NCI-H2081 (cell line): ENCODE results near the gene TBX4.
"Not testable (repeated sequence)": the region's sequence is repeated elsewhere in the genome, so short reads cannot be mapped to it uniquely, and the experiment has no call there.

ENCODE experiments used
- DNase-seq, 2 experiments: peaks; one replicate each; lab custom pipeline; 2025; lab: John Stamatoyannopoulos, UW

TBX4 gene

DNA sequence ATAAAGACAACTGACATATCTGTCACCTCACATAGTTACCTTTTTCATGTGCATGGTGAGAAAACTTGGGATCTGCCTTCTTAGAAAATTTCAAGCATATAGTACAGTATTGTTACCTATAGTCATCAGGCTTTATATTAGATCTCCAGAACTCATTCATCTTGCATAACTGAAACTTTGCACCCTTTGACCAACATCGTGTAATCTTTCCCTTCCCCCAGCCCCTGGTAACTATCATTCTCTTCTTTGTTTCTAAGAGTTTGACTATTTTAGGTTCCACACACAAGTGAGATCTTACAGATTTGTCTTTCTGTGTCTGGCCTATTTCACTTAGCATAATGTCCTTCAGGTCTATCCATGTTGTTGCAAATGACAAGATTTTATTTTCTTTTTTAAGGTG is 22.9 kb upstream of the TBX4 start:
- no peak for DNase-seq

DNA sequence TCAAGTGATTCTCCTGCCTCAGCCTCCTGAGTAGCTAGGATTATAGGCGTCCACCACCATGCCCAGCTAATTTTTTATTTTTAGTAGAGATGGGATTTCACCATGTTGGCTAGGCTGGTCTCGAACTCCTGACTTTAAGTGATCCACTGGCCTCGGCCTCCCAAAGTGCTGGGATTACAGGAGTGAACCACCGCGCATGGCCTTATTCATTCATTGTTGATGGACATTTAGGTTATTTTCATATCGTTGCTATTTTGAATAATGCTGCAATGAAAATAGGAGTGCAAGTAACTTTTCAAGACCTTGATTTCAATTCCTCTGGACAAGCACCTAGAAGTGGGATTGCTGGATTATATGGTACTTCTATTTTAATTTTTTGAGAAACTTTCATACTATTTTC is 22.4 kb upstream of the TBX4 start:
- DNase-seq, result not testable (repeated sequence)

DNA sequence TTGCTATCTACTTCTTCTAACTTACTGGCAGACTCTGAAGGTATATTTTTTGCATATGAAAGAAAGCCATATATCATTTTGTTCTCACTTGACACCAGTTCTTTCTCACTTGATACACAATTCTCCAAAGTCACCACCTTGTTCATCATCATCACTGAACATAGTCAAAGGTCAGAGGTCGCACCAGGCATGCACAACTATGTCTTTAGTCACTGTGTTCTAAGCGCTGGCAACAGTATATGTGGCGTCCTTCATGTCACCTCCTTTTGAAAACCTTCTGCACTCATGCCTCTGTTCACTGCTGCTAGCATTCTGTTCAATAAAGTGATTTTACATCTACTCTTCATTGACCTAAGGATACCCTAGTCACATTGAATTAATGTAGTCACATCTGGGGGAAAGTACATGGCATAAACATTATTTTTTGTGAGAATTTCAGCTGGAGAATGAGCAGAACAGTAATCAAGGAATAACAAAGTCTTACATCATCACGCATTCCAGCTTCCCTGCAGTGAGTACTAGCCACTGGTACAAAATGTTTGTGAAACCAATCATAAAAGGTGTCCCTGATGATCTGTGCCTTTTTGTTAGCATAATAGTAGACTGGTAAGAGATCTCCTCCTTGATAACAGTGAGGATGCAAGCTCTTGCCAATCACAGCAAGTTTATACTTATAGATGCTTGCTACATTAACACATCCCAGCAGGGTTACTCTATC is 20.5 kb upstream of the TBX4 start:
- DNase-seq, result no peak

DNA sequence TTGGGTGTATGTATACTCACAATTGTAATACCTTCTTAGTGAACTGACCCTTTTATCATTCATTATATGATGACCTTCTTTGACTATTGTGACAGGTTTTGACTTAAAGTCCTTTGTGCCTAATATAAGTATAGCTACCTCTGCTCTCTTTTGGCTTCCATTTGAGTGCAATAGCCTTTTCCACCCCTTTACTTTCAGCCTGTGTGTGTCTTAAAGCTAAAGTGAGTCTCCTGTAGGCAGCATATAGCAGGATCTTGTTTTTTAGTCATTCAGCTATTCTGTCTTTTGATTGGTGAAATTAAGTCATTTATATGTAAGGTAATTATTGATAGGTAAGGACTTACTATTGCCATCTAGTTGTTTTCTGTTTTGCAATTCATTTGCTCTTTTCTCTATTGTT is 15.9 kb upstream of the TBX4 start:
- DNase-seq, result no peak

DNA sequence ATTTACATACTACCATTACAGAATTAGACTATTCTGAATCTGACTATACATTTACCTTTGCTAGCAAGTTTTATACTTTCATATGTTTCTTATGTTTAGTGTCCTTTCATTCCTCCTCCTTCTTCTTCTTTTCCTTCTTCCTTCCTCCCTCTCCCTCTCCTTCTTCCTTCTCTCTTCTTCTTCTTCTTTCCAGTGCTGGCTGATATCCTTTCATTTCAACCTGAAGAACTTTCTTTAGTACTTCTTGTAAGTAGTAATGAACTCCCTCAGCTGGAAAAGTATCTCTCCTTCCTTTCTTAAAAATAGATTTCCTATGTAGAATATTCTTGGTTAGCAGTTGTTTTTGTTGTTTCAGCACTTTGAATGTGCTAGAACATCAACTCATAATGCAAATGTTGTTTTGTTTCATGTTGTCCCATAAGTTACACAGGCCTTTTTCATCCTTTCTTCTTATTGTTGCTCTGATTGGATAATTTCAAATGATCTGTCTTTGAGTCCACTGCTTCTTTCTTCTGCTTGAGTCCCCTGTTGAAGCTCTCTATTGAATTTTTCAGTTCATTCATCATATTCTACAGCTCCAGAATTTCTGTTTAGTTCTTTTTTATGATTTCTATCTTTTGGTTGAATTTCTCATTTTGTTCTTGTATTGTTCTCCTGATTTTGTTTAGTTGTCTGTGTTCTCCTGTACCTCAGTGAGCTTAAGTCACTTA is 15.1 kb upstream of the TBX4 start:
- no peak for DNase-seq

DNA sequence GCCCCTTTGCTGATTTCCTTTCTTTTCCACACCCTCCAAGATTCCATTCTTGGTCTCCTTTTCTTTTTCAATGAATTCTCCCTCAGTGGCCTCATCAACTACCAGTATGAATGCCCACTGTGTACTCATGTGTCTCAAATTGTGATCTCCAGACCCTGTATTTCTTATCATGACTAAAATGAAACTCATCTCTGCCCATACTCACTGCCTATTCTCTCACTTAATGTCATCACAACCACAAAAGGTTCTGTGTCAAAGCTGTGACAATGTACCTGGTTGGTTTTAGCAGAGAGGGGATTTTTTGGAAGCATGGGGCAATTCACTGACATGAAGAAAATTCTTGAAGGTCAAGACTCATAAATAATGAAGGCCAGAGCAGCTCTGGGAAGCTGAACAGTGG is 11.5 kb upstream of the TBX4 start:
- DNase-seq, result no peak

DNA sequence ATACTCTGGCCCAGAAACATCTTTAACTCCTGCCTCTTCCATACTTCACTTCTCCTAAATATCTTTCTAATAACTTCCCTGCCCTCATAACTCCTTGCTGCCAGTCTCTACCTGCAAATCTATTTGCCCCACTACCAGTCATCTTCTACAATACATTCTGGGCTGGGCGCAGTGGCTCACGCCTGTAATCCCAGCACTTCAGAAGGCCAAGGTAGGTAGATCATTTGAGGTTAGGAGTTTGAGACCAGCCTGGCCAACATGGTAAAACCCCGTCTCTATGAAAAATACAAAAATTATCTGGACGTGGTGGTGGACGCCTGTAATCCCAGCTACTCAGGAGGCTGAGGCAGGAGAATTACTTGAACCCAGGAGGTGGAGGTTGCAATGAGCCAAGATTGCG is 10.7 kb upstream of the TBX4 start:
- not testable (repeated sequence) for DNase-seq

DNA sequence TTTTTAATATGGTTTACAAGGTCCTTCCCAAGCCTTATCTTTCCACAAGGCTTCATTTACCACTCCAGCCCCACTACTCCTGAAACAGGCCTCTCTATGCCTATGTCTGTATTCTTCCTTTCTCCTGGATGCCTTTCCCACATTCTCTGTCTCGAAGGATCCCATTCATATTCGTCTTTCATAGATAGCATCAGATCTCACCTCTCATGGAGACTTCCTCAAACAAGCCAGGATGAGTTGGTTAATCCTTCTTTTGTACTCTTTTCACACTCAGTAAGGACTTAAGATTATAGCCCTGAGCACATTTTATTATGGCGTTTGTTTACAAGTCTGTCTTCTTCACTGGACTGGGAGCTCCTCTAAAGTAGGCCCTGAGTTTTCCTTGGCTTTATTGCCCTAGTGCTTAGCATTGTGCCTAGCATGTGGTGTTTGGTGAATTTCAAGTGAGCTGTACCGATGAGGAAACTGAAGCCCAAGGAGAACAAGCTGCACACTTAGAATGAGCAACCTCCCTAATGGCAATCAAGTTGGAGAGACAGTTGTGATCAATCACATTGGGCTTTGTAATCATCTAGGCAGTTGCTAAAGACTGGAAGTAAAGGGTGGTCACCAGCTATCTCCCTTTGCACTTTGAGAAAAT is 10.0 kb upstream of the TBX4 start:
- DNase-seq, result no peak

DNA sequence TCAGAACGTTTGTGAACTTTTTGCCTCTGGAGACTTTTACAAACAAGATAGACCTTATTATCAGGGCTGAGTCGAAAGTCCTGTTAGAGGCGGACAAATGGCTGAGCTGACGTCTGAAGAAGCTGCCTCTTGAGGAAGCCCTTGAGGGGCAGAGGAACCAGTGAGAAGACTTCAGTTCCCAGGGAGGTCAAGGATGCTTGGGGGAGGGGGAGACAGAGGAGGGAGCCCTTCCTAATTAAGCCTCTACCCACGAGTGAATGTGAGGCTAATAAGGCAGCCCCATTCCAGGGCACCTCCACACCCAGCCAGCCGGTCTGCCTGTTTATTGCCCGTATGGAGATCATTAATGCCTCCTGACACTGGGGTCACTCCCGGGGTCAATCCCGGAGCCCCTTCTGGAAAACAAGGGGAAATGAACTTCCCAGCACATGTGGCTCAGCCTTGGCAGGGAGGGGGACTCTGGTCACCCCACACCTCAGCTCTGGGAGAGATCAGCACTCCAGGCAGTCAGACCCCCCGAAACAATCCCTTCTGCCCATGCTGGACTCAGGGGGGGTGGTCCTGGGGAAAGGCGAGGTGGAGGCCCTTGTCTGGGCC is 9.2 kb upstream of the TBX4 start:
- no peak for DNase-seq

DNA sequence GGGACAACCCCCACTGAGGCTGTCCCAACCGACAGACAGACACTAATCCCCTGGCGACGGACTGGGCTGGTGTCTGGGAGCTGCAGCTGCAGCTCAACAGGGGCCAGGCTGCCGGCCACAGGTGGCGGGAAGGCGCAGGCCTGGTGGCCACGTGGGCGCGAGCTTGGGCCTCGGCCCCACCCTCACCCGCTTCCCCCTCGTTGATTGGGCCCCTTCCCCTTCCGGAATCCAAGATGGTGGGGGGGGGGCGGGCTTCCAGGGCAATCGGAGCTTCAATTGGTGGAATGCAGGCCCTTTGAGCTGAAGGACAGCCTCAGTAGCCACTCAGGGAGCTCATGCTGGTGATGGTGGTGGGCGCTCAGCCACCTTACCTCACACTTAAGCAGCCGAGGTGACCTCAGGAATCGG is 8.7 kb upstream of the TBX4 start:
- no peak for DNase-seq

DNA sequence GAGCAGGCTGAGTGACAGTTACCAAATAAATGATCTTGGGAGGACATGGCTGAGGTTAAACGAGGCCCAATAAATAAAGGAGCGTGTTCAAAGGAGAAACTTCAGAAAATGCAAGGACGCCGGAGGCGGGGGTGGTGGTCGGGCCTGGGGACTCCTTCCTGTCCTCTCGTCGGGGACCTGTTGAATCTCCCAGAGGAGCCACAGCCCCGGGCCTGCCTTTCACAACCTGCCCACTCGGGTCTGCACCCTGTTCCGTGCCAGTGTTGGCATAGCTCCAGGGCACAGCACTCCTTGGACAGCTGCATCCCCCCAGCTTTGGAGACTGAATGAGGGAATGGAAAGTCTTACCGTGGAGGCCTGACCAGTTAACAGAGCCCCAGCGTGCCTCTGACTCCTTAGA is 8.1 kb upstream of the TBX4 start:
- no peak for DNase-seq

DNA sequence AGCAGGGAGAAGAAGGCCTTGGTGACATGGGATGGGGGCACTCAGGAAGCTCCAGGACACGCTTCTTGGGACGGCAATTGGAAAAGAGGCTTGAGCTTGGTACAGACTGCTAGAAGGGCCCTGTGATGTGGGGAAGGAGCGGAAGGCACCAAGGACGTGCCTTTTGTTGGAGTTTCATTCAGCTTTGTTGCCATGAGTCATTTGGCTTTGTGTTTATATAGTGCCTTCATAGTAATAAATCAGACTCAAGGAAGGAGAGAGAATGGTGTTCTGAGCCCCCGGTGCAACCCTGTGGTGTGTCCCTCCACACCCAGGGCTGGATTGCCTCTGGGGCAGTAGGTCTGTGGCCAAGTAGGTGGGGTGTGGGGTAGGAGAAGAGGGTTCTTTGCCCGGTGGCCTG is 7.4 kb upstream of the TBX4 start:
- DNase-seq, result no peak

DNA sequence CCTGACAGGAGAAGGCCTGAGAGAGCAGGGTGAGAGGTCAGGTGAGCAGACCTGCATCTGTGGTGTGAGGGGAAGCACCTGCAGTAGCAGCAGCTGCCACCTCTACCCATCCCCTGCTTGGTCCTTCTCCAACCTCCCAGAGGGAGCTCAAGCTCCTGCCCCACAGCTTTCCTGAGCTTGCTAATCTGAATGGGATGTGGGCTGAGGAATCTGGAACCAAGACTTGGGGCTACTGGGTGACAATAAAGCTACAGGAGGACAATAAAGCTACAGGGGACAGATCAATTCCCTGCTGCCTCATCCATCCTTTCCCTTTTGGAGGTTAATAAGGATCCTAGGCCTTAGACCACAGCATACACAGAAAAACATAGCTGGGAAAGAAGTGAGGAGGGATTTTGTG is 4.9 kb upstream of the TBX4 start:
- no peak for DNase-seq

DNA sequence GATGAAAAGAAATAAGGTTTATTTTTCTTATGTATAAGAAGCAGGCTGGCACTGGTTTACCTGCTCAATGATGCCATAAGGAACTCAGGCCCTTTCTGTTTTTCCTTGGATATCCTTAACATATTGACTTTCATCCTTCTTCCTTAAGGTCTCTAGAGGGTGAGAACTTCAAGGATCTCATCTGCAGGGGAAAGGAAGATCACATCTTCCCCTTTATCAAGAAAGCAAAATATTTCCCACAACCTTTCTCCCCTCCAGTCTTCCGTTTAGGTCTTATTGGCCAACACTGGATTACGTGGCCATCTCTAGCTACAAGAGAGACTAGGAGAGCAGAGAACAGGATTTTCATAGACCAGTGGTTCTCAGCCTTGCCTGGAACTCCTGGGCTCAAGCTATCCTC is 4.2 kb upstream of the TBX4 start:
- no peak for DNase-seq

DNA sequence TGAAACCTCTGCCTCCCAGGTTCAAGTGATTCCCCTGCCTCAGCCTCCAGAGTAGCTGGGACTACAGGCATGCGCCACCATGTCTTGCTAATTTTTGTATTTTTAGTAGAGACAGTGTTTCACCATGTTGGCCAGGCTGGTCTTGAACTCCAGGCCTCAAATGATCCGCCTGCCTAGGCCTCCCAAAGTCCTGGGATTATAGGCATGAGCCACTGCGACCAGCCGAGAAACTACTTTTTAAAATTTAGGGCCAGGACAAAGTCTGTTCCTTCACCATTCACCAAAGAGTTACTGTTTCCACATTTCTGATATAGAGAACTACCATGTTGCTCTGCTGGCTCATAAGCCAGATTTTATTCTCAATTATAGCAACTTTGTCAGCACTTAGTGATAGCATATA is 3.1 kb upstream of the TBX4 start:
- not testable (repeated sequence) for DNase-seq

DNA sequence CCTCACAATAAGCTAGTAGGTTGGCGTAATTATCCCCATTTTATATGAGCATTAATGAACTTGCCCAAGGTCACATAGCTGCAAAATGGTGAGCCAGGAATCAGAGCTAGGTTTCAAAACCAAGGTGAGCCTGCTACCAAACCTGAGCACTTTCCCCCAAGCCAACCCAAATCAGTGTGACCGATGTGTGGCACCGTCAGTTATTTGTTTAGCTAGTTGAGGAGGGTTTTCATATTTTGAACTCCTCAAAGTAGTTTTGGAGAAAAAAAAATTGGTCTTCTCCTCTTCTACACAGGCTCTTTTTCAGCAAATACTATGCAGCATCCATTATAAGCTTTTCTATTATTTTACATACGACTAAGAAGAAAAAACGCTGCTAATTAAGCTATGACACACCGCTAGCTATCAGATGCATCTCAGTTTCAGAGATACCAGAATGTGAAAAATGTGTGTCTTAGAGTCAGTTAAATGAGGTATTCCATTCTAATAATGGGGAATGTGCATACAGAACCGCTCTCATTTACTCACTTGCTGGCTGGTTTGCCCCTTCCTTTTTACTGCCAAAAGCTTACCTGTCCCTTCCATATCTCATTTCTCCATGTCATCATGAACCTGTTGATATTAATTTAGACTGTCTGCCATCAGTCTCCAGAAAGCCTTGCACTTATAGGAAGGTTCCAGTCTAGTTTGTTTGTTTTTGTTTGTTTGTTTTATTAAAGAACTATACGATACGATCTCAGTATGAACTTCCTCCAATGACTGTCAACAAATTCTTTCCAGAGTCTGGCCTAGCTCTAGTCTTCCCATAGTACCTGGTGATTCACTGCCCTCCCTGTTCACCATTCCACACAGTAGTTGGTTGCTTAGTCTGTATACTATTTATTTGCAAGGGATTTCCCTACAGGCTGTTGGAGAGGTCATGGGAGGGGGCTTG is 2.2 kb upstream of the TBX4 start:
- DNase-seq, result no peak

DNA sequence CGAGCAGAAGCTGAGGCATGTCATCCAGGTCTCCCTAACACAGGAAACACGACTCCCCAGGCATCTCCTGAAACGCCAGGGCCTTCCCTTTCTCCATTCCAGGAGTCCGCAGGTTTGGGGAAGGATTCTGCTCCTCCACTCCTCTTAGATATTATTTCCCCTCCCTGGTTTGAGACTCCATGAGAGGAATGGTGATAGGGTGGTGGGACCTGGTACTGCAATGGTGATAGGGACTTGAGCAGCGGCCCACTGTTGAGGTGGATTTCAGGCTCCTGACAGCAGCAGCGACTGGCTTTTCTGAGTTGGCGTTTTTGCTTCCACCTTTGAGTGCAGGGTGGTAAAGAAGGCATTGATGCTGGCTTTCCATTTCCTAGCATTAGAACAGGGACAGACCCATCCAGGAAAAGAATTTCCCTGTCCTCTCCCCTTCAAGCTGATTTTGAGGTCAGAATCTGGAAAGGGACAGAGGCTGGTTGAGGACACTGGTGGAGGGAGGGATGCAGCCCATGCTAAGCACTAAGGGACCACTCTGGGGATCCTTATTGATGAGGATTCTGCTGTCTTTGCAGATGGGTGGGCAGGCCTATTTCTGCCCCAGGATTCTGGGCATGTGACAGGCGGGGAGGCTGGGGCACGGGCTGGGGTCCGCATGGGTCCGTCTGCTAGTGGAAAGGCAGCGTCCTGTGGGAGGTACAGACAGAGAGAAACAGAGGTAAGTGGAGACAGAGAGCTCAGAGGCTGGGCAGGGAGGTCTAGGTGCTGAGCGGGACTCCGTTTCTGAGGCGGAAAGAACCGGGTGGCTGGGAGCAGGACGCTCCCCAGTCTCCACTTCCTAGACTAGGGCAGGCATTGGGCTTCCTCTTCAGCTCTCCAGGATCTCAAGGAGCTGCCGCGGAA is 1.3 kb upstream of the TBX4 start:
- DNase-seq, result no peak

DNA sequence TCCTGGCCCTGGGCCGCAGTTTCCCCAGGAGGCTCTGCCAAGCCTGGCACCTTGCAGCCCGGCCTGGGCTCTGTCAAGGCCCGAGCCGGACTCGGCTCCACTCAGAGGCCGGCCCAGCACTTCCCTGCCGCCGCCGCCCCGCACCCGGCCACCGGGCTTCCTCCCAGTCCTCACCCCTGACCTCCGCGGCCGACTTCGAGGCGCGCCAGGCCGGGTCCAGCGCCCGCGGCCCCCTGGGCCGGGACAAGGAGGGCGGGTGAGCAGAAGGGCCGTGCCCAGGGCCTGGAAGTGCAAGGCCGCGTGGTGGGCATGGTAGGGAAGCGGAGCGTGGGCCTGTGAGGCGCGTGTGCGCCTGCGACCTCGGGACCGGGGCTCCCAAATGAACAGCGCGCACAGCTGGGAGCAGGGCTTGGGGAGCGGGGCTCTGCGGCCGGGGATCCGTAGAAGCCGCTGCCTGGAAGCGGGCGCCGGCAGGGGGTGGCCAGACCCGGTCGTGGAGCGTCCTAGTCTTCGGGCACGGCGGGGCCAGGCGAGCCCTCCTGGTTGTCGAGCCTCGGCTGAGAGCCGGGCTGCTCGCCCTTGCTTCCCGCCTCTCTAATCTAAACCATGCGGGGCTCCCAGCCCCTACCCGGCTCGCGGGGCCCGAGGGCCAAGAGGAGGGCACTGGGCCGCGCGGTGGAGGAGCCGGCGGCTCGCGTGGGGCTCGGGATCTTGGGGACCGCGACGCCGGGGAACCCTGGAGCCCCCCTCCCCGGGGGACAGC is 503 bp upstream of the TBX4 start:
- DNase-seq, result no peak

DNA sequence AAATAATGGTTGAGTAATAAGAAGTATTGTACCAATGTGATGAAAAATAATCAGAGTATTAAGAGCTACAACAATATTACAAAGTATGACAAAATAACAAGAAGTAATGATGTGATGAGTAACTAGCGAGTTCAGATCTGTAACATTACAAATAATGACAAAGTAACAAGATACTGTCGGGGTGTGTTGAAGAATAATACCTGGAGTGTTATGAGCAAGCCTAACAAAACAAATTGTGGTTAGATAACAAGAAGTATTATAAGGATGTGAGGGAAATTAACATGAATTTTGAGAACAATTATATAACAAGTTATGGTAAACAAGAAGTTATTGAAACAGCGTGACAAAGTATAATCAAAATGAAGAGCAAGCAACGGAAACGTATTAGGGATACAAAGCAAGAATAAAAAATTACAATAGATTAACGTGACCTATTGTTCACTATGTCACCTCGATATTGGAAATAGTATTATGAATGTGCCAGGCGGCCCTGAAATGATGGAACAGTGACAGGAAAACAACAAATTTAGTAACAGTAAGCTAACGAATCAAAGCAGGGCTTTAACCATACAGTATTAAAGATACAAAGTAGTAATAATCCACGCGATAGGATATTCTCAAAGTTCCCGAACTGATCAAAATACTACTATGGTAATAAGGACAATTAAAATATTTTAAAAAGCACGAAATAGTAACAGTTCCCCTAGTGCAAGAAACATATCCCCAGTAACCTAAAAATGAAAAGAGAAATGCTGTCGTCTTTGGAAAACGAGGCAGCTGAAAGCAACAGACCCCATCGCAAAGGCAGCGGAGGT is 1.6 kb downstream of the TBX4 start:
- DNase-seq, result no peak
